HEK293T (cell line): ENCODE measurements around the gene RGS7.
"Not testable (repeated sequence)": the region's sequence is repeated elsewhere in the genome, so short reads cannot be mapped to it uniquely, and the experiment has no call there.

Experiments
- CTCF ChIA-PET: fragments of 350-600 bp; formaldehyde crosslinking; extraction: SDS; loops from one replicate; lab custom pipeline; 2021; ENCODE audit warnings: antibody characterized with exemption, inconsistent platforms; lab: Yijun Ruan, JAX
- POLR2A ChIA-PET: fragments of 350-600 bp; formaldehyde crosslinking; extraction: SDS; loops from one replicate; lab custom pipeline; 2020; ENCODE audit warnings: antibody characterized with exemption, inconsistent platforms; lab: Yijun Ruan, JAX
- DNase-seq: peaks from one replicate; pipeline ENCODE4 v3.0.0; 2012; ENCODE audit warnings: mixed read lengths; ENCODE audit errors: extremely low spot score
- ARNT ChIP-seq: fragments of 450-650 bp; IDR thresholded peaks from 2 replicates; pipeline ENCODE4 v1.6.1; 2017; ENCODE audit warnings: mild to moderate bottlenecking
- BHLHE40 ChIP-seq: fragments of 450-650 bp; IDR thresholded peaks from 2 replicates; pipeline ENCODE4 v1.6.1; 2016; ENCODE audit warnings: mild to moderate bottlenecking, moderate library complexity, borderline replicate concordance
- CTBP1 ChIP-seq: fragments of 450-650 bp; IDR thresholded peaks from 2 replicates; pipeline ENCODE4 v1.6.1; 2016; ENCODE audit warnings: borderline replicate concordance
- ELF4 ChIP-seq: fragments of 450-650 bp; IDR thresholded peaks from 2 replicates; pipeline ENCODE4 v1.6.1; 2017; ENCODE audit warnings: antibody characterized with exemption
- FOXA1 ChIP-seq: fragments of 450-650 bp; IDR thresholded peaks from 2 replicates; pipeline ENCODE4 v1.6.1; 2016; ENCODE audit warnings: mild to moderate bottlenecking
- FOXK2 ChIP-seq: fragments of 450-650 bp; IDR thresholded peaks from 2 replicates; pipeline ENCODE4 v1.6.1; 2016; ENCODE audit warnings: mild to moderate bottlenecking
- FOXM1 ChIP-seq: fragments of 450-650 bp; IDR thresholded peaks from 2 replicates; pipeline ENCODE4 v1.6.1; 2017; ENCODE audit warnings: mild to moderate bottlenecking, borderline replicate concordance
- HDGF ChIP-seq: fragments of 450-650 bp; IDR thresholded peaks from 2 replicates; pipeline ENCODE4 v1.6.1; 2017; ENCODE audit warnings: antibody characterized with exemption, borderline replicate concordance
- L3MBTL2 ChIP-seq: fragments of 450-650 bp; conservative IDR thresholded peaks from 2 replicates; pipeline ENCODE4 v1.6.1; 2016; ENCODE audit warnings: mild to moderate bottlenecking
- LEF1 ChIP-seq: fragments of 450-650 bp; IDR thresholded peaks from 2 replicates; pipeline ENCODE4 v1.6.1; 2017; ENCODE audit warnings: mild to moderate bottlenecking, borderline replicate concordance
- NFRKB ChIP-seq: fragments of 450-650 bp; IDR thresholded peaks from 2 replicates; pipeline ENCODE4 v1.6.1; 2016; ENCODE audit warnings: mild to moderate bottlenecking, moderate library complexity
- SP1 ChIP-seq: fragments of 450-650 bp; IDR thresholded peaks from 2 replicates; pipeline ENCODE4 v1.6.1; 2017
- SUZ12 ChIP-seq: fragments of 450-650 bp; IDR thresholded peaks from 2 replicates; pipeline ENCODE4 v1.6.1; 2016; ENCODE audit warnings: mild to moderate bottlenecking
- TARDBP ChIP-seq: fragments of 450-650 bp; IDR thresholded peaks from 2 replicates; pipeline ENCODE4 v1.6.1; 2016
- ZNF384 ChIP-seq: fragments of 450-650 bp; IDR thresholded peaks from 2 replicates; pipeline ENCODE4 v1.6.1; 2016
- TF ChIP-seq, protein P1 (sequence below): fragments of 450-650 bp; IDR thresholded peaks from 2 replicates; pipeline ENCODE4 v1.6.1; 2016

The RGS7 gene

DNA sequence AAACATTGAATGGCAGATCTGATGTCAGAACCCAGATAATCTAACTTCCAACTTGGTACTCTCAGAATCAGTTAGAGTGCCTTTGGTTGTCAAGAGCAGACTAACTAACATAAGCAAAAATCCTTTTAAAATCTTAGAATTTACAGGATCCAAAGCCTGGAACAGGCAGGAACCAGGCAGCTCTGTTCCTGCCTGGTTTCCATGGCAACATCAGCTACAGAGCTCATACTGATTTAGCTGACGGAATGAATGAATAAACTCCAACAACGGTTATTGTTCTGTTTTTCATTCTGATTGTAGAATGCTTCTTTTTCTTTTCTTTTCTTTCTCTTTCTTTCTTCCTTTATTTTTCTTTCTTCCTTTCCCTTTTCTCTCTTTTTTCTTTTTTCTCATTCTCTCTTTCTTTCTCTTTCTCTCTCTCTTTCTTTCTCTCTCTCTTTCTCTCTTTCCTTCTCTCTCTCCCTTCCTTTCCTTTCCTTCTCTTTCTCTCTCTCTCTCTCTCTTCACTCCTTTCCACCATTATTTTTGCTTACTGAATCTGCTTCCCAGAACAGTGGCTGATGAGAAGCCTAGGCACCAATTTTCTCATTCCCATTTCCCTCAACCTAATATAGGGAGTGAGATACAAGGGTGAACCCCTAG lies 121.6 kb downstream of the RGS7 start:
- TF ChIP-seq FOXA1 (no peak), ELF4 (no peak), HDGF (no peak), ZNF384 (no peak), BHLHE40 (no peak)
- POLR2A ChIA-PET, result no interaction called here
- no peak for DNase-seq
- CTCF ChIA-PET, result no interaction called here

GRCh38 chr1:241229711-241230110 lies 127.3 kb downstream of the RGS7 start:
- POLR2A ChIA-PET, result no interaction called here
- DNase-seq, result no peak
- CTCF ChIA-PET, result no interaction called here

GRCh38 chr1:241229216-241229615 lies 127.8 kb downstream of the RGS7 start:
- TF ChIP-seq HDGF, result no peak
- TF ChIP-seq SP1, result no peak
- TF ChIP-seq L3MBTL2, result no peak
- TF ChIP-seq FOXK2, result no peak
- ChIA-PET POLR2A (no interaction called here), CTCF (no interaction called here)
- no peak for DNase-seq

More at GRCh38 chr1:241229711-241230110, 127.3 kb downstream of the RGS7 start:
- TF ChIP-seq L3MBTL2 (no peak), FOXA1 (no peak), SUZ12 (no peak), TARDBP (no peak), BHLHE40 (no peak), ARNT (no peak), SP1 (no peak), FOXM1 (no peak), NFRKB (no peak), CTBP1 (no peak), FOXK2 (no peak), ELF4 (no peak), LEF1 (no peak), ZNF384 (no peak)
- TF ChIP-seq, protein P1, sequence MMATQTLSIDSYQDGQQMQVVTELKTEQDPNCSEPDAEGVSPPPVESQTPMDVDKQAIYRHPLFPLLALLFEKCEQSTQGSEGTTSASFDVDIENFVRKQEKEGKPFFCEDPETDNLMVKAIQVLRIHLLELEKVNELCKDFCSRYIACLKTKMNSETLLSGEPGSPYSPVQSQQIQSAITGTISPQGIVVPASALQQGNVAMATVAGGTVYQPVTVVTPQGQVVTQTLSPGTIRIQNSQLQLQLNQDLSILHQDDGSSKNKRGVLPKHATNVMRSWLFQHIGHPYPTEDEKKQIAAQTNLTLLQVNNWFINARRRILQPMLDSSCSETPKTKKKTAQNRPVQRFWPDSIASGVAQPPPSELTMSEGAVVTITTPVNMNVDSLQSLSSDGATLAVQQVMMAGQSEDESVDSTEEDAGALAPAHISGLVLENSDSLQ, result no peak

DNA sequence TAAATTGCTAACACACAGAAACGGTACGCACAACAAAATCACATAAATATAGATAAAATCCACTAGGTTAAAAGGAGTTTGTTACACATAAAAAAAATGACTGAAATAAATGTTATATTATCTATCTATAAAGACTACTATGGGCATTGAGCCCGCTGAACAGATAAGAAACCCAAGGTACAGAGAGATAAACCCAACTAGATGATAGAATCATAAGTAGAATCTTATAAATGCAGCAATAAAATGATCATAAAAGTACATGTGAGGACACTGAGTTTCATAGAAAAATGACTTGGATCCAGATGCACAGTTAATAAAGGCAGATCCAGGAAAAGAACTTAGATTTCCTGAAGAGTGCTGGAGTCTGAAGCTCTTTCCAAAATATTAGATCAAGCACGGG lies 128.7 kb downstream of the RGS7 start:
- no peak for TF ChIP-seq ARNT
- no peak for TF ChIP-seq ZNF384
- TF ChIP-seq, protein P1, result no peak
- TF ChIP-seq FOXM1, result no peak
- no peak for TF ChIP-seq BHLHE40
- TF ChIP-seq HDGF, result no peak
- no peak for TF ChIP-seq SUZ12
- no peak for TF ChIP-seq LEF1
- no peak for TF ChIP-seq TARDBP
- TF ChIP-seq L3MBTL2, result no peak
- TF ChIP-seq FOXK2, result no peak
- no peak for TF ChIP-seq FOXA1
- TF ChIP-seq NFRKB, result no peak
- TF ChIP-seq ELF4, result no peak
- TF ChIP-seq CTBP1, result no peak
- ChIA-PET CTCF (no interaction called here), POLR2A (no interaction called here)
- no peak for DNase-seq

- DNase-seq, result no peak
- POLR2A ChIA-PET, result no interaction called here
- CTCF ChIA-PET, result no interaction called here
- TF ChIP-seq SP1 (no peak), ELF4 (no peak), L3MBTL2 (no peak), ARNT (no peak), FOXM1 (no peak), NFRKB (no peak), BHLHE40 (no peak), FOXK2 (no peak), LEF1 (no peak), HDGF (no peak)
These were observed 131.3 kb downstream of the RGS7 start for GRCh38 chr1:241225741-241226140.

- CTCF ChIA-PET, DNase-seq, POLR2A ChIA-PET: not testable (repeated sequence)
These were observed 132.8 kb downstream of the RGS7 start for GRCh38 chr1:241224189-241224588.

DNA sequence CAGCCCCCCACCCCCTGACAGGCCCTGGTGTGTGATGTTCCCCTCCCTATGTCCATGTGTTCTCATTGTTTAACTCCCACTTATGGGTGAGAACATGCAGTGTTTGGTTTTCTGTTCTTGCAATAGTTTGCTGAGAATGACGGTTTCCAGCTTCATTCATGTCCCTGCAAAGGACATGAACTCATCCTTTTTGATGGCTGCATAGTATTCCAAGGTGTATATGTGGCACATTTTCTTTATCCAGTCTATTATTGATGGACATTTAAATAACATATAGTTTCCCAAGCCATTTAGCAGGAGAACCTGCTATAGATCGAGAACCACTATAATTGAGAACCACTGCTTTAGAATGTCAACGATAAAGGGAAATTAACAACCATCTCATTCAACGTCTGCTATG lies 134.2 kb downstream of the RGS7 start:
- DNase-seq, CTCF ChIA-PET, POLR2A ChIA-PET: not testable (repeated sequence)

DNA sequence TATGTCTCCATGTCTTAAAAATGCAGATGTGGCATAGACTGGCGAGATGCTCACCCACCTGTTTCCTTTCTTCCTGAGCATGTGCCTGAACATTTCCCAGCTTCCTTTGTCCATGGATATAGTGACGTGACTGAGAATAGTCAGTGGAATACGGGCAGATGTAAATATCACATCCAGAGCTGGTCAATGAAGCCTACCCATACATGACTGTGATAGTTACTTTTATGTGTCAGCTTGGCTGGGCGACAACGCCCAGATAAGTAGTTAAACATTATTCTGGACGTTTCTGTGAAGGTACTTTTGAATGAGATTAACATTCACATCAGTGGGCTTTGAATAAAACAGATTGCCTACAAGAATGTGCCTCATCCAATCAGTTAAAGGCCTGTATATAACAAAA lies 135.7 kb downstream of the RGS7 start:
- POLR2A ChIA-PET, result no interaction called here
- DNase-seq, result no peak
- CTCF ChIA-PET, result no interaction called here
- TF ChIP-seq L3MBTL2 (no peak), LEF1 (no peak), FOXK2 (no peak), CTBP1 (no peak), FOXM1 (no peak), ARNT (no peak), TARDBP (no peak), NFRKB (no peak), FOXA1 (no peak), ELF4 (no peak), SUZ12 (no peak), SP1 (no peak), ZNF384 (no peak), BHLHE40 (no peak), HDGF (no peak)
- TF ChIP-seq, protein P1, result no peak

- POLR2A ChIA-PET, DNase-seq, CTCF ChIA-PET: not testable (repeated sequence)
These were observed 136.1 kb downstream of the RGS7 start for GRCh38 chr1:241220913-241221312.
